K562 (cell line): ENCODE measurements around the gene KANK4.

ENCODE experiments used
- CTCF ChIP-seq, 3 experiments: IDR thresholded peaks in 2 of 3; conservative IDR thresholded peaks in 1 of 3; 2 replicates each; pipeline ENCODE4 v1.5.1; 2011 to 2012; ENCODE audit warnings: low read length in 3 of 3, mild to moderate bottlenecking in 3 of 3, control low read depth in 2 of 3, improper control_type of control experiment in 1 of 3, inconsistent platforms in 1 of 3, low read depth in 1 of 3, mixed read lengths in 1 of 3, moderate library complexity in 1 of 3; ENCODE audit not compliant: insufficient read depth in 2 of 3
- EZH2 ChIP-seq: IDR thresholded peaks from 2 replicates; pipeline ENCODE4 v1.6.1; 2012; ENCODE audit warnings: low read depth, mild to moderate bottlenecking, inconsistent platforms, low read length, borderline replicate concordance
- MCM3 ChIP-seq: fragments of 450-650 bp; IDR thresholded peaks from 2 replicates; pipeline ENCODE4 v1.6.1; 2016
- NFYB ChIP-seq: IDR thresholded peaks from 2 replicates; pipeline ENCODE4 v1.6.1; 2011; ENCODE audit warnings: mild to moderate bottlenecking, moderate library complexity; ENCODE audit not compliant: insufficient read length; ENCODE audit errors: extremely low read depth
- TRIM25 ChIP-seq: fragments of 450-650 bp; IDR thresholded peaks from 2 replicates; pipeline ENCODE4 v1.7.0; 2016; ENCODE audit warnings: borderline replicate concordance

- TF ChIP-seq CTCF (IDR thresholded peaks at IDR 0.05 in 2 of 3, conservative IDR thresholded peaks at IDR 0.05 in 1 of 3; ENCODE audit: insufficient read depth in 2 of 3, low read depth in 1 of 3, low read length in 3 of 3) (no peak), EZH2 (no peak), TRIM25 (no peak), MCM3 (no peak), NFYB (no peak)
These were observed at the start of gene KANK4 for GRCh38 chr1:62318756-62319544.
